SU-DHL-6 (cell line): Measurements from ENCODE around the gene TBC1D32.

ENCODE experiments used
- EZH2phosphoT487 ChIP-seq: fragments of 200-600 bp; sonication (generic), shearing (Covaris generic); conservative IDR thresholded peaks from 2 replicates; pipeline ENCODE4 v1.6.1; 2018; ENCODE audit warnings: mild to moderate bottlenecking, antibody characterized with exemption, low read length, moderate library complexity, mixed read lengths
- TF ChIP-seq, protein P1 (sequence below): fragments of 200-600 bp; sonication (generic); IDR thresholded peaks from one replicate; pipeline ENCODE4 v1.5.1; 2017; ENCODE audit warnings: antibody characterized with exemption, mild to moderate bottlenecking, low read length, moderate library complexity; ENCODE audit not compliant: insufficient read depth, poor library complexity, severe bottlenecking

GRCh38 chr6:121333196-121333595, 1.1 kb downstream of the TBC1D32 start:
- TF ChIP-seq, protein P1, sequence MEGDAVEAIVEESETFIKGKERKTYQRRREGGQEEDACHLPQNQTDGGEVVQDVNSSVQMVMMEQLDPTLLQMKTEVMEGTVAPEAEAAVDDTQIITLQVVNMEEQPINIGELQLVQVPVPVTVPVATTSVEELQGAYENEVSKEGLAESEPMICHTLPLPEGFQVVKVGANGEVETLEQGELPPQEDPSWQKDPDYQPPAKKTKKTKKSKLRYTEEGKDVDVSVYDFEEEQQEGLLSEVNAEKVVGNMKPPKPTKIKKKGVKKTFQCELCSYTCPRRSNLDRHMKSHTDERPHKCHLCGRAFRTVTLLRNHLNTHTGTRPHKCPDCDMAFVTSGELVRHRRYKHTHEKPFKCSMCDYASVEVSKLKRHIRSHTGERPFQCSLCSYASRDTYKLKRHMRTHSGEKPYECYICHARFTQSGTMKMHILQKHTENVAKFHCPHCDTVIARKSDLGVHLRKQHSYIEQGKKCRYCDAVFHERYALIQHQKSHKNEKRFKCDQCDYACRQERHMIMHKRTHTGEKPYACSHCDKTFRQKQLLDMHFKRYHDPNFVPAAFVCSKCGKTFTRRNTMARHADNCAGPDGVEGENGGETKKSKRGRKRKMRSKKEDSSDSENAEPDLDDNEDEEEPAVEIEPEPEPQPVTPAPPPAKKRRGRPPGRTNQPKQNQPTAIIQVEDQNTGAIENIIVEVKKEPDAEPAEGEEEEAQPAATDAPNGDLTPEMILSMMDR: no peak
- TF ChIP-seq EZH2phosphoT487: no peak
